ENCODE data around the gene ZSCAN29. TPM values are rescaled to one million over a fixed set of nuclear protein-coding genes. Genes with fewer than 3 reads are reported as not detected.

ZSCAN29 gene
- polyA plus RNA-seq, 1 donor (not counting 4 experiments of a cell fraction or from before 2014, with no cell fraction given) = 9.7 TPM

DNA sequence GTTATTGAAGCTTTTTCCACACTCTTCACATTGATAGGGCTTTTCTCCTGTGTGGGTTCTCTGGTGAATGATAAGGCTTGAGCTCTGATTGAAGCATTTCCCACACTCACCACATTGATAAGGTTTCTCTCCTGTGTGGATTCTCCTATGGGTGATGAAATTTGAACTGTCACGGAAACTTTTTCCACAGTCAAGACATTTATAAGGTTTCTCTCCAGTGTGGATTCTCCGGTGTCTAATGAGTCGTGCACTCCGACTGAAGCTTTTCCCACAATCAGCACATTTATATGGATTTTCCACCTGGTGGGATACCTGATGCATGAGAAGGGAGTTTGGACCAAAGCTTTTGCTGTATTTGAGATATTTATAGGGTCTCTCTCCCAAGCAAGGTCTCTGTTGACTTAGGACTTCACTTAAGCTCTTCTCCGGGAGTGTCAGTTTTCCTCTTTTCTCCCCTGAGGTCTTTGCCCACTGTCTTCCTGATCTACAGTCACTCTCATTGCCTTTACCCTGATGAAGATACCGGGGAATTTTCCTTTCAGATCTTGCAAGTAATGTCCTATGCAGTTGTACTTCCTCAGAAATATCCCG is 9.4 kb downstream of the ZSCAN29 start:
- TF ChIP-seq, protein P1, sequence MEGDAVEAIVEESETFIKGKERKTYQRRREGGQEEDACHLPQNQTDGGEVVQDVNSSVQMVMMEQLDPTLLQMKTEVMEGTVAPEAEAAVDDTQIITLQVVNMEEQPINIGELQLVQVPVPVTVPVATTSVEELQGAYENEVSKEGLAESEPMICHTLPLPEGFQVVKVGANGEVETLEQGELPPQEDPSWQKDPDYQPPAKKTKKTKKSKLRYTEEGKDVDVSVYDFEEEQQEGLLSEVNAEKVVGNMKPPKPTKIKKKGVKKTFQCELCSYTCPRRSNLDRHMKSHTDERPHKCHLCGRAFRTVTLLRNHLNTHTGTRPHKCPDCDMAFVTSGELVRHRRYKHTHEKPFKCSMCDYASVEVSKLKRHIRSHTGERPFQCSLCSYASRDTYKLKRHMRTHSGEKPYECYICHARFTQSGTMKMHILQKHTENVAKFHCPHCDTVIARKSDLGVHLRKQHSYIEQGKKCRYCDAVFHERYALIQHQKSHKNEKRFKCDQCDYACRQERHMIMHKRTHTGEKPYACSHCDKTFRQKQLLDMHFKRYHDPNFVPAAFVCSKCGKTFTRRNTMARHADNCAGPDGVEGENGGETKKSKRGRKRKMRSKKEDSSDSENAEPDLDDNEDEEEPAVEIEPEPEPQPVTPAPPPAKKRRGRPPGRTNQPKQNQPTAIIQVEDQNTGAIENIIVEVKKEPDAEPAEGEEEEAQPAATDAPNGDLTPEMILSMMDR (optimal IDR thresholded peaks at IDR 0.05 in 1 of 3, IDR thresholded peaks at IDR 0.05 in 1 of 3, conservative IDR thresholded peaks at IDR 0.05 in 1 of 3; ENCODE audit: extremely low read depth in 1 of 3, insufficient read depth in 2 of 3, low read length in 3 of 3) = no peak
- Histone ChIP-seq H3K27me3 (ENCODE audit: control insufficient read depth, extremely low read depth, insufficient read depth, low read length) (no peaks in the 10 kb centered on the region), H3K27ac (ENCODE audit: control insufficient read depth, insufficient read depth, low read length) (no peak overlapping the region), H3K9ac (ENCODE audit: control insufficient read depth, extremely low read depth, insufficient read depth, low read length) (no peak overlapping the region), H2AFZ (ENCODE audit: control insufficient read depth, low read length) (no peak overlapping the region), H4K20me1 (ENCODE audit: control insufficient read depth, extremely low read depth, insufficient read depth, low read length) (no peaks in the 10 kb centered on the region), H3K4me3 (ENCODE audit: control insufficient read depth in 2 of 3, extremely low read depth in 1 of 3, insufficient read depth in 2 of 3, low read depth in 1 of 3, low read length in 3 of 3) (no peak overlapping the region), H3K4me2 (ENCODE audit: control insufficient read depth, extremely low read depth, insufficient read depth, low read depth, low read length) (no peak overlapping the region), H3K4me1 (ENCODE audit: control insufficient read depth, extremely low read depth, insufficient read depth, low read length) (no peaks in the 10 kb centered on the region), H3K79me2 (ENCODE audit: control insufficient read depth, insufficient read depth, low read length) (peaks cover 4% of the 10 kb centered on the region), H3K36me3 (ENCODE audit: control insufficient read depth in 2 of 2, extremely low read depth in 1 of 2, insufficient read depth in 2 of 2, low read length in 2 of 2) (peaks cover 29 to 31% of the 10 kb centered on the region in 2 experiments), H3K9me1 (ENCODE audit: control insufficient read depth, extremely low read depth, insufficient read depth, low read length) (no peaks in the 10 kb centered on the region), H3K9me3 (ENCODE audit: control insufficient read depth, low read depth, low read length) (peaks cover 12% of the 10 kb centered on the region)
- DNase-seq (ENCODE audit: low read depth, low spot score) (no peak), FAIRE-seq (no peak)
- dilution Hi-C loops (cut with MboI; ENCODE audit: extremely low pct_ligation_motif_present, low sequenced_read_pairs) = no loop called here

DNA sequence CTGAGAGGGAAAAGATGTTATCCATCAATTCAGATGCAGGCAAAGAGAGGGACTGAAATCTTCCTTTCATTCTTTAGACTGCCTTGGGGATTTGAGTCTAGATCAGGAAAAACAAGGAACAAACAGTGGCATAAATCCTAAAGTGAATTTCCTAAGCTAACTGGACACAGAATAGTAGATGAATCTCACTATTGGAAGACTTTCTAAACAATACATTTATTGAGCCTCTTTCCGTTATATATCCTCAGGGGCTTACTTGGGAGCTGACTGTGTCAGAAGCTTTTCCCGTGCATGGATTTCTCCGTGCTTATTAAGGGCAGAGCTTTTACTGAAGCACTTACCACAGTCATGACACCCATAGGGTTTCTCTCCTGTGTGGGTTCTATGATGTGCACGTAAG is 10.0 kb downstream of the ZSCAN29 start:
- H3K9ac ChIP-seq (ENCODE audit: control insufficient read depth, extremely low read depth, insufficient read depth, low read length) = no peak overlapping the region
- dilution Hi-C loops (cut with MboI; ENCODE audit: extremely low pct_ligation_motif_present, low sequenced_read_pairs) = no loop called here
- no peak overlapping the region for H3K27ac ChIP-seq (ENCODE audit: control insufficient read depth, insufficient read depth, low read length)
- no peak overlapping the region for H3K4me3 ChIP-seq (ENCODE audit: control insufficient read depth in 2 of 3, extremely low read depth in 1 of 3, insufficient read depth in 2 of 3, low read depth in 1 of 3, low read length in 3 of 3)
- FAIRE-seq (no peak), DNase-seq (ENCODE audit: low read depth, low spot score) (no peak)
- no peaks in the 10 kb centered on the region for H3K79me2 ChIP-seq (ENCODE audit: control insufficient read depth, insufficient read depth, low read length)
- no peaks in the 10 kb centered on the region for H3K4me1 ChIP-seq (ENCODE audit: control insufficient read depth, extremely low read depth, insufficient read depth, low read length)
- peaks cover 23 to 25% of the 10 kb centered on the region in 2 experiments for H3K36me3 ChIP-seq (ENCODE audit: control insufficient read depth in 2 of 2, extremely low read depth in 1 of 2, insufficient read depth in 2 of 2, low read length in 2 of 2)
- TF ChIP-seq, protein P1 (optimal IDR thresholded peaks at IDR 0.05 in 1 of 3, IDR thresholded peaks at IDR 0.05 in 1 of 3, conservative IDR thresholded peaks at IDR 0.05 in 1 of 3; ENCODE audit: extremely low read depth in 1 of 3, insufficient read depth in 2 of 3, low read length in 3 of 3) = no peak
- TF ChIP-seq EZH2 (IDR thresholded peaks at IDR 0.05; ENCODE audit: low read length) = no peak
- no peak overlapping the region for H3K4me2 ChIP-seq (ENCODE audit: control insufficient read depth, extremely low read depth, insufficient read depth, low read depth, low read length)
- no peaks in the 10 kb centered on the region for H3K27me3 ChIP-seq (ENCODE audit: control insufficient read depth, extremely low read depth, insufficient read depth, low read length)
- H2AFZ ChIP-seq (ENCODE audit: control insufficient read depth, low read length) = no peak overlapping the region
- H4K20me1 ChIP-seq (ENCODE audit: control insufficient read depth, extremely low read depth, insufficient read depth, low read length) = no peaks in the 10 kb centered on the region
- H3K9me3 ChIP-seq (ENCODE audit: control insufficient read depth, low read depth, low read length) = peaks cover 12% of the 10 kb centered on the region
- H3K9me1 ChIP-seq (ENCODE audit: control insufficient read depth, extremely low read depth, insufficient read depth, low read length) = no peaks in the 10 kb centered on the region

All from keratinocyte (primary cell).